Smooth muscle cell (in vitro differentiated cells): ENCODE results near the gene TNFSF15. TPM values are rescaled to one million over a fixed set of nuclear protein-coding genes. Genes with fewer than 3 reads are reported as not detected.

Source experiments
- DNase-seq: peaks from one replicate; lab custom pipeline; 2025; ENCODE audit not compliant: unreplicated experiment; lab: John Stamatoyannopoulos, UW
- H2AFZ ChIP-seq: fragments of 200-600 bp; sonication (generic); 2 replicates; pipeline ENCODE4 v1.6.0; 2016; ENCODE audit warnings: antibody characterized with exemption, low read depth, mild to moderate bottlenecking
- H3F3A ChIP-seq: fragments of 200-600 bp; sonication (generic); 2 replicates; pipeline ENCODE4 v1.6.0; 2017; ENCODE audit warnings: antibody characterized with exemption, low read depth
- H3K27ac ChIP-seq: fragments of 200-600 bp; sonication (generic); 2 replicates; pipeline ENCODE4 v1.5.1; 2016; ENCODE audit warnings: low read depth, mild to moderate bottlenecking
- H3K27me3 ChIP-seq: fragments of 200-600 bp; sonication (generic); 2 replicates; pipeline ENCODE4 v1.6.1; 2016; ENCODE audit warnings: low read depth, mild to moderate bottlenecking
- H3K36me3 ChIP-seq: fragments of 200-600 bp; sonication (generic); 2 replicates; pipeline ENCODE4 v1.5.1; 2016; ENCODE audit warnings: low read depth
- H3K4me1 ChIP-seq: fragments of 200-600 bp; sonication (generic); 2 replicates; pipeline ENCODE4 v1.5.1; 2016; ENCODE audit warnings: low read depth
- H3K4me2 ChIP-seq: fragments of 200-600 bp; sonication (generic); 2 replicates; pipeline ENCODE4 v1.6.0; 2016; ENCODE audit warnings: mild to moderate bottlenecking
- H3K4me3 ChIP-seq: fragments of 200-600 bp; sonication (generic); 2 replicates; pipeline ENCODE4 v1.5.1; 2016; ENCODE audit warnings: mild to moderate bottlenecking
- H3K79me2 ChIP-seq: fragments of 200-600 bp; sonication (generic); 2 replicates; pipeline ENCODE4 v1.6.0; 2016; ENCODE audit warnings: low read depth, mild to moderate bottlenecking
- H3K9ac ChIP-seq: fragments of 200-600 bp; sonication (generic); 2 replicates; pipeline ENCODE4 v1.6.0; 2016; ENCODE audit warnings: low read depth
- H3K9me3 ChIP-seq: fragments of 200-600 bp; sonication (generic); replicated peaks from 2 replicates; pipeline ENCODE4 v1.5.1; 2016; ENCODE audit warnings: low read depth
- H4K20me1 ChIP-seq: fragments of 200-600 bp; sonication (generic); 2 replicates; pipeline ENCODE4 v1.6.0; 2016; ENCODE audit warnings: low read depth
- CTCF ChIP-seq: fragments of 200-600 bp; sonication (generic); IDR thresholded peaks from 2 replicates; pipeline ENCODE4 v1.5.1; 2017; ENCODE audit warnings: borderline replicate concordance, mild to moderate bottlenecking, antibody characterized with exemption; ENCODE audit not compliant: insufficient read depth, poor library complexity, severe bottlenecking
- WGBS: methylation state at CpG from one replicate; pipeline ENCODE4 v1.1.7; 2016; ENCODE audit warnings: low lambda C conversion rate; 5-methylcytosine and 5-hydroxymethylcytosine counted together
- polyA plus RNA-seq: library from polyadenylated mRNA; unstranded; fragments of >200 nt; fragmentation: Nextera tagmentation; extraction: Ambion mirVana; gene quantifications from 2 replicates; pipeline ENCODE4 v1.2.1, GENCODE V29; 2016
- total RNA-seq: library from RNA; depleted of rRNA; stranded (reverse); fragments of >200 nt; gene quantifications from 2 replicates; pipeline ENCODE4 v1.2.3, GENCODE V29; 2014

Gene TNFSF15
- total and polyA plus RNA-seq, 2 experiments from 2014 or later = 2.3 to 5.5 TPM

- H4K20me1 ChIP-seq = no peaks in the 10 kb centered on the region
- H3K79me2 ChIP-seq = no peaks in the 10 kb centered on the region
- H3K27me3 ChIP-seq = no peaks in the 10 kb centered on the region
- 85% methylated on average over 2 of the region's 2 CpGs for WGBS
- no peak overlapping the region for H3K4me3 ChIP-seq
- H3K4me1 ChIP-seq = no peaks in the 10 kb centered on the region
- H3K9me3 ChIP-seq = no peaks in the 10 kb centered on the region
- DNase-seq = no peak
- no peaks in the 10 kb centered on the region for H3K36me3 ChIP-seq
- H3F3A ChIP-seq = no peaks in the 10 kb centered on the region
- H3K9ac ChIP-seq = no peak overlapping the region
- no peak overlapping the region for H3K4me2 ChIP-seq
- H3K27ac ChIP-seq = no peak overlapping the region
- H2AFZ ChIP-seq = no peak overlapping the region
- no peak for TF ChIP-seq CTCF
Measured at GRCh38 chr9:114827641-114828302, 21.9 kb upstream of the TNFSF15 start.

GRCh38 chr9:114826431-114826830 lies 20.6 kb upstream of the TNFSF15 start:
- Histone ChIP-seq H4K20me1 (no peaks in the 10 kb centered on the region), H3K27ac (no peak overlapping the region), H3K4me2 (no peak overlapping the region), H3K79me2 (no peaks in the 10 kb centered on the region), H3F3A (no peaks in the 10 kb centered on the region), H3K9me3 (no peaks in the 10 kb centered on the region), H2AFZ (no peak overlapping the region), H3K4me1 (no peaks in the 10 kb centered on the region), H3K36me3 (no peaks in the 10 kb centered on the region), H3K4me3 (no peak overlapping the region), H3K9ac (no peak overlapping the region), H3K27me3 (no peaks in the 10 kb centered on the region)
- no peak for DNase-seq
- 84% methylated on average over 3 of the region's 3 CpGs for WGBS
- TF ChIP-seq CTCF = no peak

GRCh38 chr9:114825126-114825795 lies 19.4 kb upstream of the TNFSF15 start:
- Histone ChIP-seq H3K4me2 (no peak overlapping the region), H3K9me3 (no peaks in the 10 kb centered on the region), H3K27ac (no peak overlapping the region), H3K9ac (no peak overlapping the region), H4K20me1 (no peaks in the 10 kb centered on the region), H3K79me2 (no peaks in the 10 kb centered on the region), H3K36me3 (no peaks in the 10 kb centered on the region), H3K27me3 (no peaks in the 10 kb centered on the region), H3K4me3 (no peak overlapping the region), H3K4me1 (no peaks in the 10 kb centered on the region), H3F3A (no peaks in the 10 kb centered on the region), H2AFZ (no peak overlapping the region)
- no peak for DNase-seq
- TF ChIP-seq CTCF = no peak
- WGBS = 26% methylated on average over 4 of the region's 4 CpGs
